Measurements from ENCODE around the gene CDSN.
A peak's percentile ranks its signal among the peaks of the same experiment; 100 is the strongest.
"Not testable (repeated sequence)": the region's sequence is repeated elsewhere in the genome, so short reads cannot be mapped to it uniquely, and the experiment has no call there.

CDSN gene, protein sequence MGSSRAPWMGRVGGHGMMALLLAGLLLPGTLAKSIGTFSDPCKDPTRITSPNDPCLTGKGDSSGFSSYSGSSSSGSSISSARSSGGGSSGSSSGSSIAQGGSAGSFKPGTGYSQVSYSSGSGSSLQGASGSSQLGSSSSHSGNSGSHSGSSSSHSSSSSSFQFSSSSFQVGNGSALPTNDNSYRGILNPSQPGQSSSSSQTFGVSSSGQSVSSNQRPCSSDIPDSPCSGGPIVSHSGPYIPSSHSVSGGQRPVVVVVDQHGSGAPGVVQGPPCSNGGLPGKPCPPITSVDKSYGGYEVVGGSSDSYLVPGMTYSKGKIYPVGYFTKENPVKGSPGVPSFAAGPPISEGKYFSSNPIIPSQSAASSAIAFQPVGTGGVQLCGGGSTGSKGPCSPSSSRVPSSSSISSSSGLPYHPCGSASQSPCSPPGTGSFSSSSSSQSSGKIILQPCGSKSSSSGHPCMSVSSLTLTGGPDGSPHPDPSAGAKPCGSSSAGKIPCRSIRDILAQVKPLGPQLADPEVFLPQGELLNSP

DNA sequence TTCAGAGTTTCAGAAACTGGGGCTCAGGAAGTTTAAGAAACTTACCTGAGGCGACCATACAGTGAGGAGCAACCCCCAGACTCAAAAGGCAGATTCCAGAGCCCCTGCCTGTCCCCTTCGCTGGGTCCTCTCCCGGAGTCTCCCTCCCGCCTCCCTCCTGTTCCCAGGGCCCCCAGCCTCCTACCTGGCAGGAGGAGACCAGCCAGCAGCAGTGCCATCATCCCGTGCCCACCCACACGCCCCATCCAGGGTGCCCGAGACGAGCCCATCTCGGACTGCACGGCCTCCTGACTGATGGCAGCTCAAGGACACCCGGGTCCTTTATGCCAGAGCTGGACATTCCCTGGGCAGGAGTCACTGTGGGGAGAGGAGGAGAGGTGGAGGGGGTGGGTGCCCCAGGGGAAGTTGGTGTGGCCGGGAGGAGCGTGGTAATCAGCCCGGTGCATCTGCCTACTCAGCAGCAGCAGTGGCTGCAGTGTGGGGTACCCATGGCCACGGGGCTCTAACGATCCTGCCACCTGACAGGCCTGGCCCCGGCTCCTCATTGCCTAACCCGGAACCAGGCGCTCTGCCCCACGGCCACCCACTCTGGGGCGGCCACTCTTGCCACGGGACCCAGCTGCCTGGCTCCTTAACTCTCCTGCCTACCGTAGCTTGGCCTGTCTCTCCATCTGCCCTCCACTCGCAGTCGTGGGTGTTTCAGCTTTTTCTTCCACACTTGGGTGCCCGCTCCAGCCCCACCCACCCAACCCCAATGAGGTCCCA is at the start of gene CDSN:
Gene CDSN (minus strand): TSS at position 296 of the 765 bp plus-strand sequence. CDS start 27 bp downstream, at position 269.
- DNase-seq (ENCODE audit: low read depth): no peak

DNA sequence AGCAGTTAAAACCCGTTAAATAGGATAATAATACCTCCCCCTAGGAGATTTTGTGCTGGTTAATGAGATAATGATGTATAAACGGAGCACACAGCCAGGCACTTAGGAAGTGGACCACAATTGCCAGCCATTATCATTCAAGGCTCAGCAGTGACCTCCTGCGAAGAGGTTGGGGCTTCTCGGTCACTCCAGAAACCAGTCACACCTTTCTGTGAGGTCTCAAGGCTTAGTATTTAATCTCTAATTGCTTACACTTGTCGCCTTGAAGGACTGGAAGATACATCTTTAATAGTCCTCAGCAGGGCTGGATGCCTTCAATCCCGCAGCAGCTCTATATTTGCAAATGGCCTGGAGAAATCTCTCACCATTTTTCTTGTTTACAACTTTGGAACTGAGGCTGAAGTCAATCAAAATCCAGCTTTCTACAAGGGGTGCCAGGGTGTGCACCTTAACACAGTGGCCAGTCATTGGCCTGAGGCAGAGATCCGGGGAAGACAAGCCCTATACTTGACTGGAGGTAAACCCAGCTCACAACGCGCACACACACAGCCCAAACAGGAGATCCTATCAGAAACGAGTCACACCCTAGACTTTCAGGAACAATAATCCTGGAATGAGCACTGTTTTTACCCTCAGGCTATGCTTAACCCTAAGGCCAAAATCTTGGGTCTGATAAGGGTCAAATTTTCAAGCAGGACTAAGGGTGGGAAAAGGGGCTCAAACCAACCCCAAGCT is 49.0 kb upstream of the CDSN start:
- DNase-seq (ENCODE audit: low read depth): no peak

DNA sequence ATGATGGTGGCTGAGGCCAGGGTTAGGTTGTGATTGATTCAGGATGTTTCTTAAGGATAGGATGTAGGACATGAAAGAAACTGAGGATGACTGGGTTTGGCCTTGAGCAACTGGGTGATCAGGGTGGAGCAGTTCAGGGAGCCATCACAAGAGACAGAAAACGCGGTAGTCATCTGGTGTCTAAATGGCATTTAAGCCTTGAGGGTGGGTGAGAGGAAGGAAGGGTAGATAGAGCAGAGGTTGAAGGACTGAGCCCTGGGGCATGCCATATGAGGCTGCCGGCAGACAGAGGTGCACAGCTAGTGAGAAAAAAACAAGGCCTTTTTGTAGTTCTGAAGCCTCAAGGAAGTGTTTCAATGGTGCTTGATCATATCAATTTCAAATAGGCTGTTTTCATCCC is 48.4 kb upstream of the CDSN start:
- DNase-seq (ENCODE audit: low read depth): no peak

DNA sequence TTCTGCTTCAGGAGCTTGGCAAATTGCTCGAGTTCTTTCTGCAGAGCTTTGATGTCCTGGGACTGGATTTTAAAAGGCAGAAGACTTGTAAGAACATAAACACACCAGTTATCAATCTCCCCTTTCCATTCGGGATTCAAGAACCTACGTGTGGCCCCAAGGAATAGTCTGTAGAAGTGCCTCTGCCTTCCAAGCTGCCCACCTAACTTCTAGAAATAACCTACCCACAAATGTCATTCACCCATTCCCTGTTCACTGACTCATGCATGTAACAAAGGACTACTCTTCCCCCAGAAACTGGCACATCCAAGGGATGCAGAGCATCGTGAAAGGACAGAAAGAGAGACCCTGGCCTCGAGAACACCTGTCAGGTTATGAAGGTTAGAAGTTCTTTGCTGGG is 45.7 kb upstream of the CDSN start:
- no peak for DNase-seq (ENCODE audit: low read depth)

DNA sequence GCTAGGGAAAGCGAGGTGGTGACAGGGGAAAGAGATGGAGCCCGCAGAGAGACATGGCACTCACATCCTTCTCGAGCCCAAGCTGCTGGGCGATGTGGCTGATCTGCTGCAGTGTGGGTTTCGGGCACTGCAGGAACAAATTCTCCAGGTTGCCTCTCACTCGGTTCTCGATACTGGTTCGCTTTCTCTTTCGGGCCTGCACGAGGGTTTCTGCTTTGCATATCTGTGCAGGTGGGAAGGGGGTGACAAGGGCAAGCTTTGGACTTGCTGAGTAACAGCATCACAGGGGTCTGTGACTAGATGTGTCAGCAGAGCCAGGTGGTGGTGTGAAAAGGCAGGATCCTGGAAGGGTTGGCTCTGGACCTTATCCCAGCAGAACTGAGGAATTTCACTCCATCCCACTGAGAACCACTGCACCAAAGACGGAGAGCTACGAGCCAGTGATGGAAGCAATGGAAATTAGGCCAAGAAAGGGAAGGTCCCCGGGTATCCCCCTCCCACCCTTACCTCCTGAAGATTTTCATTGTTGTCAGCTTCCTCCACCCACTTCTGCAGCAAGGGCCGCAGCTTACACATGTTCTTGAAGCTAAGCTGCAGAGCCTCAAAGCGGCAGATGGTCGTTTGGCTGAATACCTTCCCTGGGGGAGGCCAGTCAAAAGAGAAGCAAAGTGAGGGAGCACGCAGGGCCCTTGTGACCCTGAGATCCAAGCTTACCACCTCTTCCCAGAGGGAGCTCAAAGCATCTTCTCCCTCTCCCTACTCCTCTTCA is 45.0 kb upstream of the CDSN start:
- not testable (repeated sequence) for DNase-seq (ENCODE audit: low read depth)

DNA sequence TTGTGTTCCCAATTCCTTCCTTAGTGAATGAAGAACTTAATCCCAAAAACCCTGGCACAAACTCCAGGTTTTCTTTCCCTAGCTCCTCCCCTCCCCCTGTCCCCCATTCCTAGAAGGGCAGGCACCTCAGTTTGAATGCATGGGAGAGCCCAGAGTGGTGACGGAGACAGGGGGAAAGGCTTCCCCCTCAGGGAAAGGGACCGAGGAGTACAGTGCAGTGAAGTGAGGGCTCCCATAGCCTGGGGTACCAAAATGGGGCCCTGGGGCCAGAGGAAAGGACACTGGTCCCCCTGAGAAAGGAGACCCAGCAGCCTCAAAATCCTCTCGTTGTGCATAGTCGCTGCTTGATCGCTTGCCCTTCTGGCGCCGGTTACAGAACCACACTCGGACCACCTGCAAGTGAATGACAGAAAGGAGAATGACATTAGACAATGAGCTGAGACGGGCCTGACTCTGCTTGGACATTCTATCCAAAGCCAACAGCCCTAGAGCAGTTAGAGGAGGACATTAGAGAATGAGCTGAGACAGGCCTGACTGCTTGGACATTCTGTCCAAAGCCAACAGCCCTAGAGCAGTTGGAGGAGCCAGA is 44.3 kb upstream of the CDSN start:
- not testable (repeated sequence) for DNase-seq (ENCODE audit: low read depth)

DNA sequence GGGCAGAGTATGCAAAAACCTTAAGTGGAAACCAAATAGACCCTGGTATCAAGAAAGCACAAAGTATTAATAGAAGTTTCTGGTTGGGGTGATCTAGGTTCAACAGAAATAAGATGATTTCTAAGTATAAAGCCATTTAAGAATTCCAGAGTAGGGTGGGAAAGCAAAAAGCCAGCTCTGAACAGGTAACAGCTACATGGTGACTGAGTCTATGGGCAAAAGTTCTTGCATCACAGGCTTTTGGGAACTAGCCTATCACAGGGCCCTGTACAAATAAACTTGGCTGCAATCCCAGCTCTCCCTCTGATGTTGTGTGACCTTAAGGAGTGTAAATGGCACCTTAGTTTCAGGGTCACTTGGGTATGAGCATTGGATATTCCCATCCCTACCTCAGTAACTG is 43.7 kb upstream of the CDSN start:
- no peak for DNase-seq (ENCODE audit: low read depth)

DNA sequence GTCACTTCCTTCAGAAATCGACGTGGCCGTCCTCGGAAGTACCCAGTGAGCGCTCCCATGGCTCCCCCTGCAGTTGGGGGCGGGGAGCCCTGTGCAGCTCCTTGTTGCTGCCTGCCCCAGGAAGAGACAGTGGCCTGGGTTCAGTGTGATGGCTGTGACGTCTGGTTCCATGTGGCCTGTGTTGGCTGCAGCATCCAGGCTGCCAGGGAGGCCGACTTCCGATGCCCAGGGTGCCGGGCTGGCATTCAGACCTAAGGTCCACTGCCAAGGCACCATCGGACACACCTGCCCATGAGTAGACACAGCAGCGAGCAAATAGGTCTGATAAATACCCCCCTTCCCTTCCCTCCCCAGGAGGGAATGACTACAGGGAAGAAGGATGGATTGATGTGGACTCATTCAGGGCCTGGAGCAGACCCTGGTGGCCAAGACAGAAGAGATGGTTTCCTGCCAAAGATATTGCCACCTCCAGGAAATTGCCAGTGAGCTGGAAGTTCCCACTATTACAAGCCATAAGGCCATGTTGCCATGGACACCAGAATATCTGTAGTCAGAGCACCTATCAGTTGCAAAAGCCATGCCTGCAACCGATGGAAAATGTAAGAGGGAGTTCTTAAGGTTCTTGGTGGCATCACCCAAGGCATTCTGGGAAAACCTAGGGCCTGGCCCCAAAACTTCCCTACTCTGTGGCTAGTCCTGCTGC is 42.4 kb upstream of the CDSN start:
- DNase-seq (ENCODE audit: low read depth): no peak

DNA sequence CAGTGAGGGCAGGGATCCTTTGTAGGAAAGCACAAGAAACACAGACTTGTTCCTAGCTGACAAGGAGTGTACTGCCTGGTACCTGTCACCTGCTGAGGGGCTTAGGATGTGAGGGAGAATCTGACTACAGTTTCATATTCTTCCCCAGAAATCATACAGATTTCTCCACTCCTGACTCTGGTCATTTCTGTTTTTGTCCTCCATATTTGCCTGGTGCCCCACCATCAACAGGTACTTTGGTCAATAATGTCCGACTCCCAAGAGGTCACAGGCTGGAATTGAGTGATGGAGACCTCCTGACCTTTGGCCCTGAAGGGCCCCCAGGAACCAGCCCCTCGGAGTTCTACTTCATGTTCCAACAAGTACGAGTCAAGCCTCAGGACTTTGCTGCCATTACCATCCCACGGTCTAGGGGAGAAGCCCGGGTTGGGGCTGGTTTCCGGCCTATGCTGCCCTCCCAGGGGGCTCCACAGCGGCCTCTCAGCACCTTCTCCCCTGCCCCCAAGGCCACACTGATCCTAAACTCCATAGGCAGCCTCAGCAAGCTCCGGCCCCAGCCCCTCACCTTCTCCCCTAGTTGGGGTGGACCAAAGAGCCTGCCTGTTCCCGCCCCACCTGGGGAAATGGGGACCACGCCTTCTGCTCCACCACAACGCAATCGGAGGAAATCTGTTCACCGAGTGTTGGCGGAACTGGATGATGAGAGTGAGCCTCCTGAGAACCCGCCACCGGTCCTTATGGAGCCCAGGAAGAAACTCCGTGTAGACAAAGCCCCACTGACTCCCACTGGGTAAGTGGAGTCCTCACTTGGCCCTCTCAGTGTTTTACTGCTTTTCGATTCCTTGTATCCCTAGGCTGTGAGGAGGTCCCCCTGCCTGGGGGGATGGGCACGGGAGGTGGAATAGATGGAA is 41.2 kb upstream of the CDSN start:
- no peak for DNase-seq (ENCODE audit: low read depth)

DNA sequence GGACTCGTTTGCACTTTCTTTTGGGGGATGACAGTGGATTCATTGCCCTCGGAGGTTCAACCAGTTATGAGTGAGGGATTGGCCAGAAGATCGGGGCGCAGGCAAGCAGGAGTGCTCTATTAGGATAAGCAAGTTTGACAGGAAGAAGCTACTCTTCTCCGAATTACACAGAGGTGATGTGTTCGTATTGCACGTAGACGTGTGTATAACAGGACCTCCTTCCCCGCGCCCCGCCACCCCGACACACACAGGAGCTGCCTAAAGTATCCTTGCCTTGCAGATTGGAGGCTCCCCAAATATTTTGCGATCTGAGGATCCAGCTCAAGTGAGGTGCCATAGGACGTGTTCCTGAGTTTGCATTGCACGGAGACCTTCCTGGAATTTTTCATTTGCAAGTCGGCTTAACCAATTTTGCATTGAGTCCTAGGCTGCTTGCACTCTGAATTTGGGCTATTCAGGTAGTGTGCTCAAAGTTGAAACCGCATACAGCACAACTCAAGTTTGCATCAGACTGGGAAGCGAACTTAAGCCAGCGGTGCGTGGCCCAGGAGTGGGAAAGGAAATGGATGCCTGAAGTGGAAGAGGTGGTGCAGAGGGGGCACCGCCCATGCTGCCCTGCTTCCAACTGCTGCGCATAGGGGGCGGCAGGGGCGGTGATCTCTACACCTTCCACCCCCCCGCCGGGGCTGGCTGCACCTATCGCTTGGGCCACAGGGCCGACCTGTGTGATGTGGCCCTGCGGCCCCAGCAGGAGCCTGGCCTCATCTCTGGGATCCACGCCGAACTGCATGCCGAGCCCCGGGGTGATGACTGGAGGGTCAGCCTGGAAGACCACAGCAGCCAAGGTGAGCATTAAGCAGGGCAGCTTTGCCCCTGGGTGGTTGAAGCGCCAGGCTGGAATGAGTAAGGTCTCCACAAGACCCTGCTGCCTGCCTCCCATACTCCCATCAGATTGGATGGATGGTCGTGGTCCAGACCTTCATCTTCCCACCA is 38.9 kb upstream of the CDSN start:
- no peak for DNase-seq (ENCODE audit: low read depth)

DNA sequence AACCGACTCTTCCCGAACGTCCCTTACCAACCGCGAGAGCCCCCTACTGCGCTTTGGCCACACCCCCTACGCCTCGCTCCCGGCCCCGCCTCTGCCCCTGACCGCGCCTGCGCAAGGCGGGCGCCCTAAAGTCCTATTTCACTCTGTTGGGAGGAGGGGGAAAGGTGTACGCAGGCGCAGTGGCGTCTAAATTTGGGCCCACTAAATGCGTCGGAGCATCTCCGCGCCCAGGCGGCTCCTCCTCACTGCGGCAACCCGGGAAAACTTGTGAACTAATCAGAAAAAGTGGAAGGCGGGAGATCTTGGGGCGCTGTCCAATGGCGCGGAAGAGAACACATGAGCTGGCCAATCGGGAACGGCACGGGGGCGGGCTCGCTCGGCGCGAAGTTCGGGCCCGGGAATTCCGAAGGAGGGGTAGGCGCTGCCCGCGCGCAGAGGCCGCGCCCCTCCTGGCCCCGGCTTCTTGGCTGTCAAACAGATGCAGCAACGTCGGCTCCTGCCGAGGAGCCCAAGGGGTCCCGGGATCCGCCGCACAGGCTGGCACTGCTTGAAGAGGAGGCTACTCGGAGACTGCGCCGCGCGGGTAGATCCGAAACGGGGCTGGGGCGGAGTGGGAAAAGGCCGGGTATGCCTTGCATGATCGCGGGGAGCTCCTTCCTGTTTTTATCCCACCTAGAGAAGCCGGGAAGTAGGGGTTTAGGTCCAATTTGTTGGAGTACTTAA is 38.1 kb upstream of the CDSN start, which contains the start of gene TCF19:
Gene TCF19 (plus strand): TSS at position 450 of the 723 bp plus-strand sequence. CDS start 881 bp downstream, outside the sequence.
- peak; percentile 99 for DNase-seq (ENCODE audit: low read depth)

DNA sequence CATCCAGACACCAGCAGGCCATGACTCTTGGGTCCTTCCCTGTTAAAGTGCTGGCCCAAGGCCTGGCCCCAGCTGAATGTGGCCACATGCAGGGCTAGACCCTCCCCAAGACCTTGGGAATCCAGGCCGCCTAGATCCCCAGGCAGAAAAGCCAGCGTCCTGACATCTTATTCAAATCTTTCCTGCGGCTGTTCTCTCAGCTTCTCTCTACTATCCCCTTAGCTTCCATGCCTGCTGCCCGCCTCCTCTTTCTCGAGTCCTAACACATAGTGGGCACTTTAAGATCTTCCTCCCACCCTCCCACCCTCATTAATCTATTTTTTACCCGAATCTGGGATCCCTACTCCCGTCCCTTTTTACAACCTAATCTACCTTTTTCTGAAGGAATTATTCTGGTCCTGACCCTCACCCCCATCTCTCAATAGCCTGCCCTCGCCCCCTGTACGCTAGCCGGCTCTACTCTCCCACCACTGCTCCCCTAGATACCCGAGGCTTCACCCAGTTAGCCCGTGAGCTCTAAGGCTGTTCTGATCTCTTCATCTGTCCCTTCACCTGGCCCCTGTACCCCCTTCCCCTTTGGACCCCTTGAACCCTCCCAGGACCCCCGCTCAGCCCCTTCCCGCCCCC is 37.4 kb upstream of the CDSN start, which contains the start of gene CCHCR1:
Gene CCHCR1 (minus strand): TSS at position 290 of the 627 bp plus-strand sequence. CDS start 202 bp downstream, at position 88.
- DNase-seq (ENCODE audit: low read depth): no peak

DNA sequence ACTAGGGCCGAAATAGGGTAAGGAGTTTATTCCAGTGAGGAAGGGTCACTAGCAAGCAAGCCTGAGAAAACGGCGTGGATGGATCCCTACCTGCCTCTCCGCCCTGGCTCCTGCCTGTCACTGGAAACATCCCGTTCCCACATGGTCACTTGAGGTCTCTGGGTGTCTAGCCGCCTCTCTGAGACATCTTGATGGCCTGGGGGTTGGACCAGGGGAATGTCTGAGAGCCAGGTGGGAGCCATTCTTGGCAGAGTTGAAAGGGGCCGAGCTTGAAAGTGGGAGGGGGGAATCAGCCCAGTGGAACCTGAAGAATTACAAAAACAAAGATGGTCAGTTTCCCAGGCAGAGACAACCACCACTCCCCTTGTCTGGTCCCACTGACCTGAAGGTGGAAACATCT is 36.4 kb upstream of the CDSN start:
- no peak for DNase-seq (ENCODE audit: low read depth)

DNA sequence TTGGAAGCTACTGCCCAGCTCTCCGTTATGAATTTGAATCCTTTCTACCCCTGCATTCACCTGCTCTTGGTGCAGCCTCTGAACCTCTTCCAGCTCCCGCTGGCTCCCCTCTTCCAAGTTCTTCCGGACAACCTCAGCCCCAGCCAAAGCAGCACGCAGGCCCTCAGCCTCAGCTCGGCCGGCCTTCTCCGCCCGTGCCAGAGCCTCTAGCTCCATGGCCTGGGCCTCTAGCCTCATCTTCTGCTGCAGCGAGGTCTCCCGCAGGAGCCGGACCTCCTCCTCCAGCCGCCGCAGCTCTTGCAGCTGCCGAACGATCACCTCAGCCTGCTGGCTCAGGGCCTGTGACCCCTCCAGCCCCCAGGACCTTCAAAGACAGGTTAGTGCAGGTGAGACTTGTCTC is 34.2 kb upstream of the CDSN start:
- DNase-seq (ENCODE audit: low read depth): no peak

DNA sequence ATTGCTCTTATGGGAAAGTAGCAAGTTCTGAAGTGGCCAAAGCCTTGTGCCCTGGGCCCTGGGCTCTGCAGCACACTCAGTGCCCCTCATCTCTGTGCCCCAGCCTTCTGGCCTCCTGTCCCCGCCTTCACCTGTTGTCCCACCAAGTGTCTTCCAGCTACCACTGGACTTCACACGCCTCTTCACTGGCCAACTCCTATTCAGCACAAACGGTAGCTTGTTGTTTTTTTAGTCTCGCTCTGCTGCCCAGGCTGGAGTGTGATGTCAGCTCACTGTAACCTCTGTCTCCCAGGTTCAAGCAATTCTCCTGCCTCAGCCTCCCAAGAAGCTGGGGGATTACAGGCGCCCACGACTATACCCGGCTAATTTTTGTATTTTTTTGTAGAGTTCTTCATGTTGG is 32.5 kb upstream of the CDSN start:
- no peak for DNase-seq (ENCODE audit: low read depth)

DNA sequence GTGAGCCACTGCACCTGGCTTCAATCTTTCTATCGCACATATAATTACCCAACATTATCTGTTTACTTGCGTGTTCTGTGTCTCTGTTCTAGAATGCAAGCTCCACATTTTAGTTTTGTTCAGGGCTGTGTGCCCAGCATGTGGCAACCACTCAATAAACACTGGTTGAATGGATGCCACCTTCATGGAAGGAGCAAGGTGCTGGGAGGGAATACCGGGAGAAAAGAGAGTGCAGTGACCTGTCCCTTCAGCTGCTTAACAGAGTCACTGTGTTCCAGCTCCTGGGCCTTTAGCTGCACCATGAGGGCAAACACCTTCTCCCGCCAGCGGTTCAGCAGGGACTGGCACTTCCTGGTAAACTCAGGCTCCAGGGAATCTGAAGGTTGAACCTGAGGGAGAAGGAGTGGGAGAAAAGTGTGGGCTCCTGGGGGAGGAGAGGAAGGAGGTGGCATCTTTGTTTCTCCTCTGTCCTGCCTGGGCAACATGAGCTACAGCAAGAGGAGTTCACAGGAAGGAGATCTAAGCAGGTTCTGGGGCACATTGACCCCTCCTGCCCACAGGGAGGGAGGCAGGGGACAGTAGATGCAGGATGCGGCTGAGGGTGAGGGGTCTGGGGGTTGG is 29.7 kb upstream of the CDSN start:
- no peak for DNase-seq (ENCODE audit: low read depth)
